Stimulated activated CD8-positive, alpha-beta memory T cell treated with anti-CD3 and anti-CD28 coated beads, Interleukin-4, amount 100 ng/mL, for 1 hour (primary cell): ENCODE results near the gene RIBC2.
"Not testable (repeated sequence)": the region's sequence is repeated elsewhere in the genome, so short reads cannot be mapped to it uniquely, and the experiment has no call there.

ENCODE experiments used
- DNase-seq, 2 donors: peaks; one replicate each; pipeline ENCODE4 v3.0.0-alpha.2; 2020; ENCODE audit warnings: low read depth in 2 of 2, low spot score in 1 of 2

RIBC2 gene, protein sequence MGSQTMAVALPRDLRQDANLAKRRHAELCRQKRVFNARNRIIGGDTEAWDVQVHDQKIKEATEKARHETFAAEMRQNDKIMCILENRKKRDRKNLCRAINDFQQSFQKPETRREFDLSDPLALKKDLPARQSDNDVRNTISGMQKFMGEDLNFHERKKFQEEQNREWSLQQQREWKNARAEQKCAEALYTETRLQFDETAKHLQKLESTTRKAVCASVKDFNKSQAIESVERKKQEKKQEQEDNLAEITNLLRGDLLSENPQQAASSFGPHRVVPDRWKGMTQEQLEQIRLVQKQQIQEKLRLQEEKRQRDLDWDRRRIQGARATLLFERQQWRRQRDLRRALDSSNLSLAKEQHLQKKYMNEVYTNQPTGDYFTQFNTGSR

DNA sequence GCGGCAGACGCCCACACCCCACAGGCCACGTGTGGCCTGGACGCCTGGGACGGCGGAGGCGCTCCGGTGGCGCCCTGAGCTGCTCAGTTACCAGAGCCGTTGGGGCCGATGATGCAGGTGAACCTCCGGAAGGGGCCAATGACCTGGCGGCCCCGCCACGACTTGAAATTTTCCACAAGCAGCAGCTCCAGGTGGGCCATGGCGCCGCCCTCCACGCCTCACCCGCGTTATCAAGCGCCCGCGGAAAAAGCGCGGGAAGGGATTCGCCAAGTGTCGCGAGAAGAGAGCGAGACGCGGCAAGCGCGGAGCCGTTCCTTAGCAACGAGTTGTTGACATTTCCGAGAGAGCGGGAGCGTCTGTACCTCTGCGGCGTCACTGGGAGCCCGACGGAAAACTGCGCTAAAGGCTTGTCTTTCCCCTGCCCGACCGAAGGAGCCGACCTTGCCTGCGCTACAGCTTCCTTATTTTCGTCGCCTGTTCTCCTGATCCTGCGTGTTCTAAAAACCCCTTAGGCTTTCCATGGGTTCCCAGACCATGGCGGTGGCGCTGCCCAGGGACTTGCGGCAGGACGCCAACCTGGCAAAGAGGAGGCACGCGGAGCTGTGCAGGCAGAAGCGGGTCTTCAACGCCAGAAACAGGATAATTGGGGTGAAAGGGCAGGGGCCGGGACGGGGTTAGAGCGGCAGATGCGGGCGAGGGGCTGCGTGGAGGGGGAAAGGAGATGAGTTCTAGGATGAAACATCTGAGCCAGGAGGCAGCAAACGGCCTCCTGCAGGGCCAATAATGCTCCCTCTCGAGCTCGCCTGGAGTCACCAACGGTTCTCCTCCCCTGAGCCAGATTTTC is at the start of gene RIBC2, which contains the start of gene SMC1B:
TSS of gene RIBC2 (plus strand) at position 326 of the 844 bp plus-strand sequence. CDS start at position 520, 194 bp downstream.
TSS of gene SMC1B (minus strand) at position 232 of the 844 bp plus-strand sequence. CDS start at position 200, 32 bp downstream.
- peak; percentile 30 to 68 for DNase-seq

DNA sequence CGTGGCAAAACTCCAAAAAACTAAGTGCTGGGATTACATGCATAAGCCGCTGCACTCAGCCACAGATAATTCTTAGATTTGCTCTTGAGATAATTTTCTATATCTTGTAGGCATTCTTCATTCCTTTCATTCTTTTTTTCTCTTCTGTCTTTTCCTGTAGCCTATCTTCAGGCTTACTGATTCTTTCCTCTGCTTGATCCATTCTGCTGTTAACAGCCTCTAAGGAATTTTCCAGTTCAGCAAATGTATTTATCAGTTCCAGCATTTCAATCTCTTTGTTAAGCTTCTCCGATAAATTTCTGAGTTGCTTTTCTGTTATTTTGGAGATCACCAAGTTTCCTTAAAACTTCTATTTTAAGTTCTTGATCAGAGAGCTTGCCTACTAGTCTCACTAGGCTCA is 46.8 kb upstream of the RIBC2 start:
- no peak for DNase-seq

DNA sequence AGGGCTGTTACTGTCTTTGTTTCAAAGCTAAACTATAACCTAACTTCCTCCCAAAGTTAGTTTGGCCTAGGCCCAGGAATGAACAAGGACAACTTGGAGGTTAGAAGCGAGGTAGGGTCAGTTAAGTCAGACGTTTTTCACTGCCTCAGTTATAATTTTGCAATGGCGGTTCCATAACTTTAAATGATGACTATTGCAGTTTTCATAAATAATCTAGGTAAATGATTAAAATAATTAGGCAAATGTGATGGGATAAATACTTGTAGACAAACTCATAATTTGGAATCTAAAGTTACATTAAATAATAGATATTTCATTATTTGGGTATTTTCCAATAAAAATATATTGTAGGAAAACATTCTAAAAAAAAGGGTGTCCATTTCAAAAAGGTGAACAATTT is 39.9 kb upstream of the RIBC2 start:
- DNase-seq = not testable (repeated sequence)

DNA sequence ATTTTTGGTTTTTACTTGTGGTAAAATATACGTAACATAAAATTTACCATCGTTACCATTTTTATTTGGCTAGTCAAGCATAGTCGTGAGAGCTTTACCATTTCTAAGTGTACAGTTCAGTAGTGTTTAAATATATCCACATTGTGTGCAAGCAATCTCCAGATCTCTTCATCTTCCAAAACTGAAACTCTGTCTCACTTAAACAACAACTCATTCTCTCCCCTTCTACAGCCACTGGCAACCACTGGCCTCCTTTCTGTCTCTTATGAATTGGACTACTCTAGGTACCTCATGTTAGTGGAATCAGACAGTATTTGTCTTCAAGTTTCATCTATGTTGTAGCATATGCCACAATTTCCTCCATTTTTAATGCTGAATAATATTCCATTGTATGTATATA is 37.5 kb upstream of the RIBC2 start:
- DNase-seq = no peak

DNA sequence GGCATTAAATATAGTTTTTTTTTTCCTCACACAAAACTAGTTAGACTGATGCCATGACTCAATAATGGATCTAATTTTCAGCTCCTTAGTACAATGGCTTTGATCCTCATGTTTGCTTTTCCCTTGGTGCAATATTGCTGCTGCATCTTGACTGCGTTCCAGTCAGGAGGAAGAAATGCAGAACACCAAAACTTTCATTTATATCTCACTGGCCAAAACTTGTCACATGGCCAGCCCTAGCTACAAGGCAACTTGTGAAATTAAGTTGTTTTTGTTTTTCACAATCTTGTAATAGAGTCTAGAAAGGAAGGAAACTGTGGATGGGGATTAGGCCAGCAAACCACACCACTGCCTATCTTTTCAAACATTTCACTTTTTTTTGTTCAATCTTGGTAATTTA is 36.8 kb upstream of the RIBC2 start:
- DNase-seq = no peak

DNA sequence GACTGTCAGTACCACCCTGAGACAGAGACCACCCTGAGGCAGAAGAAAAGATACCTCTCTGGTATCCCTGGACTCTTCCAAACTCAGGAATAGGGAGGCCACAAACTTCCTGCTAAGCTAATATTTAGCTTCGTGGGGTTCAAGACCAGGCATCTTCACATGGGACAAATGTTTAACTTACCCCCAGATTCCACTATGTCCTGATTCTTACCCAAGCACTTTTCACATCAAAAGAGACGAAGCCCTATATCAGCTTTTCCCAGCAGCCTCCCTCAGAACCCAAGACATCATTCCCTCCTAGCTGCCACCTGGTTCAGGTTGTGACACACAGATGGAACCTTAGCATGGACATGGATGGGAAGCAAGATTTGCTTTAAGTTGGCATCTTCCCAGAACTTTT is 32.1 kb upstream of the RIBC2 start:
- no peak for DNase-seq

DNA sequence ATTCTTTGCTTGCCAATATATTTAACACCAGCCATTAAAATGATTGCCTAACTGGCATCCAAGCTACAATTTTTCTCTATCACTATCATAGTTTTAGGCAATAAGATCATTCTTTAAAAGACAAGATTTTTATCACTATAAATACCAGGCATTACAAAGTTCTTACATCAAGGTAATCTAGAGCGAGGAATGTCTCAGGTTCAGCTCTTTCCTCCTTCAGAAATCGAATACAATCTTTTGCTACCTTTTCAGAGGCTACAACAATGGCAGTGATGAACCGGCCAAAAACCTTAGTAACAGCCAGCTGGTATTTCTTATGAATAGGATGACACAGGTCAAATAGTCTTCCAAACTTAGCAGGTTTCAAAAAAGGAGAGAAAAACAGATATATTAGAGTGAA is 23.9 kb upstream of the RIBC2 start:
- no peak for DNase-seq

DNA sequence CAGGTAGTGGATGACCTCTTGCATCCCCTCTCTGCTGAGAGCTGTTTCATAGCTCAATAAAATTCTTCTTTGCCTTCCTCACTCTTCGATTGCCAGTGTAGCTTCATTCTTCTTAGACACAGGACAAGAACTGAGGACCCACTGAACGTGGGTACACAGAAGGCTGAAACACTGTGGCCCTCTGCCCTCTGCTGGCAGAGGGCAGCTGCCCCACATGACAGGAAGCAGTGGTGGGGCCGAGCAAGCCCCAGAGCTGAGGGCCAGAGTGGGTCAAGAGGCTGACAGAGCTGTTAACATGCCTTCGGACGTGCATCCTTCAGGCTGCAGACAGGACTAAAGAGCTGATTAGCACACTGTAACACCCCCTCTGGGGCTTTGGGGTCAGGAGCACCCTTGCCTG is 15.7 kb upstream of the RIBC2 start:
- no peak for DNase-seq

DNA sequence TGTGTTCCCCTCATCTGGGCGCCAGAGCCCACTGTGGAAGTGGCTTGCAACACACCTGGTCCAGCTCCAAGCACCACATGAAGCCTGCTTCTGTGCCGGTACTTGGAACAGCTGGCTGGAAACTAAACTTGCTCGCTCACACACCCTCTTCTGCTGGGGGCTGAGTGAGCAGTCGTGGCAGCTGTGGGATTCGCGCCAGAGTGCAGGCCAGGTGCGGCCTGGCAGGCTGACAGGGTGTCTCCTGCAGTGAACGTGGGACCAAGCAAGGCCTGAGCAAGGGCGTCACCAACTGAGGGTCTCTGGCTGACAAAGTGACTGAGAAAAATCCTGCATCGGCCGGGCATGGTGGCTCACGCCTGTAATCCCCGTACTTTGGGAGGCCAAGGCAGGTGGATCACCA is 15.3 kb upstream of the RIBC2 start:
- no peak for DNase-seq

DNA sequence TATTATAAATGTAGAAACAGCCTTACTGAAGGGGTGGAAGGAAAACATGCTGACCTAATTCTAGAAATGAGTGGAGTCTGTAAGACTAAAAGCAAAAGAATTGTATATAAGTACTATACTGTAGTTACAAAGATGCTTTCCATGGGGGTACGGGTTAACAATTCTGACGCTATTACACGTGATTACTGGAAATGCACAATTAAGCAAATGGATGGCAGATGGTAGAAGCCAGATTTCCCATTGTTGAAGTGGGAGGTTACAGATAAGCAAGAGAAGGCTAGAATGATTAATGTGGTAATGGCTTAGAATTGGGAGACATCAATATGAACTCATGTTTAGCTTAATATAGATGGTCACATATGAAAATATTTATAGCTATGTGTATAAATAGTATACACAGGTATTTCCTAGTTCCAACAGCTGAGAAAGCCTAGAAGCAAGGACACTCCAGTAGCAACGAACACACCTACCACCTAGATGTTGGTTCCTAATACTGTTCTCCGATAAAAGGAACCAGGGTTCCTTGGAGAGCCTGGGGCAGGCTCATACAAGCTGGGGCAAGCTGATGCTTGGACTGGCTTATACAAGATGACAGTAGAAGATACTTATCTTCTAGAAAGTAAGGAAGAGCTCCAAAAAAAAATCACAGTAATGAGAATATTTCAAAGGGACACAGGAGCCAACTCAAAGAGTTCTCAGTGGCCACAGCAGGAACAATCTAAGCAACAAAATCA is 13.6 kb upstream of the RIBC2 start:
- DNase-seq = no peak

DNA sequence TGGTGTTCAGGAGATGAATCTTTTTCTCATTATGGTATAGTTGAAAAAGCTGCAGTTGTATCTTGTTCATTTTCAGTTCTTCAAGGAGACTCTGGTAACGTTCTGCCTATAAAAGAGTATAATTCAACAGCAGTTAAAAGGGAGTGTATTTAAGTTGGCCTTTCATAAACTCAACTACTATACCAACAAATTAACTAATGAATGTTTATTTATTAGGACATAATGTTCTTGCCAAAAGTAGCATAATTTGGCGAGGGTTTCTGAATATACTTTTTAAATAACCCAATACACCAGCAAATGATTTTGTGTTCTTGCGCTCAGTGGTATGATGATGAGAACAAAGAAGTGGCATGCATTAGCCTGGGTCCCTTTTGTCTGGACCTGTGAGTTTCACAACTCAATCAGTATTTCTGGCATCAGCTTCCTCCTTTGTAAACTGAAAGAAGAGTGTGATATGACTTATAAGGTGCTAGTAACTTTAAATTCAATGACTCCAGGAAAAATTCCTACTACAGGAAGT is 11.0 kb upstream of the RIBC2 start:
- no peak for DNase-seq

DNA sequence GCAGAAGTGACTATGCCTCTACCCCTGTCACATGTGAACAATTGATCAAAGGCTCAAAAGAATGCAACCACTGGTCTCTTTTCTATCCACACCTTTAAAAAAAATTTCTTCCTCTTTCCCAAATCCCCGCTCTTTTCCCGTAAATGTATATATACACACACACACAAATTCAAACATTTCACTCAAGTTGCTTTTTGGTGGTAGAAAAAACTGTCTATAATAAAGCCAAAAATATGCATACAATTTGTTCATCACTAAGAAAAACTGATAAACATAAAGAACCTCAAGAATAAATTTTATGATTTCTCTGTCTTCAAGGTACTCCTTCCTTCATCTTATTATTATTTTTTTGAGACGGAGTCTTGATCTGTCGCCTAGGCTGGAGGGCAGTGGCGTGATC is 5.7 kb upstream of the RIBC2 start:
- DNase-seq = no peak

DNA sequence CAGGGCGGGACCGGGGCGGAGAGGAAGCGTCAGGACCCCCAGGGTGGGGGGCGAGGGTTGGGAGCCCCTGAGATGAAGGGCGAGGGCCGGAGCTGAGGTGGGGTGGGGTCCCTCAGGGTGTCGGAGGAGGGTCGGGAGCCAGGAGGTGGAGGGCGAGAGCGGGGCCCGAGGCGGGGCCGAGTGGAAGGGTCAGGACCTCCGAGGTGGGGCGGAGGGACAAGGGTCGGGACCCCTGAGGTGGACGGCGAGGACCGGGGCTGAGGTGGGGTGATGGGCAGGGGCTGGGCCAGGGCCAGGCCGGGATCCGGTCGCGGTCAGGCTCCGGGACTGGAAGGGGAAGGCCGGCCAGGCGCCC is 503 bp upstream of the RIBC2 start:
- no peak for DNase-seq

DNA sequence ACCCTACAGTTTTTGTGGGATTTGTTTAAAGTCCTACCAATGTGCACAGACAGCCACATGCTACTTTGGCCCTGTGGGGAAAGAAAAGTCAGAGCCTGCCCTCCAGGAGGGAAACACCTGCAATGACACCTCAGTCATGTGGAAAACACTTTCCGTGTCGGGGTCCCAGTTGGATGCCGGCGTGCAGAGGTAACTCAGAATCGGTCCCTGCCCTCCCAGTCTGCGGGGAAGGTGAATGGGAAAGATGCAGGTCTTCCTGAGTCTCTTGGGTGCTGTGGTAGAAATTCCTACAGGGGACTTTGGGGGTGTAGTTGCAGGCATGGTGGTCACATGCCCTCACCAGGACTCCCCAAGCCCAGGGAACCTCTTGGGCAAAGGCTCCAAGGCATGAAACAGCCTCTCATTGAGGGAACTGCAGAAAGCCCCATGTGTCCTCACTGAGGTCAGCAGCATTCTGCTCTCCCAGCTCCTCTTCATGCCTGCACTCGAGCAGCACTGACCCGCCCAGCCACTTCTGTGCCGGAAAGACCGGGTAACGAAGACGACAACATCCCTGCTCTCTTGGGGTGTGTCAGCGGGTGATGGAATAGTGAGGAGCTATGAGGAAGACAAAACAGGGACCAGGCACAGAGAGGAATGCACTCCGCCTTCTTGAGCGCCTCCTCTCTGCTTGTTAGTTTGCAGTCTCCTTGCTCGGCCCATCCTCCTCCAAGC is 4.7 kb downstream of the RIBC2 start:
- no peak for DNase-seq

DNA sequence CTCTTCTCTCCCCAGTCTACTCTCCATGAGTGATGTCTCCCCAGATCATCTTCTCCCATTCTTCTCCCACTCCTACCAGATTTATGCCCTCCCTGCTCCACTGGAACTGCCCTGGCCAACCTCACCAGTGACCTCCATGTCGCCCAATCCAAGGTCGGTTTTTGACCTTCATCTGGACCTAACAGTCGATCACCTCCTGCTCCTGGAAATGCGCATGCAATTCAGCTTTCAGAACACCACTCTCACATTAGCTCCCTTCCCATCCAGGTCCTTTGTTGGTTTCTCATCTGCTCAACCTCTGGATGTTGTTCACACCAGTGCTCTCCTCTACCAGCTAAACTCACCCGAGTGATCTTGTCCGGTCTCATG is 5.3 kb downstream of the RIBC2 start:
- no peak for DNase-seq

DNA sequence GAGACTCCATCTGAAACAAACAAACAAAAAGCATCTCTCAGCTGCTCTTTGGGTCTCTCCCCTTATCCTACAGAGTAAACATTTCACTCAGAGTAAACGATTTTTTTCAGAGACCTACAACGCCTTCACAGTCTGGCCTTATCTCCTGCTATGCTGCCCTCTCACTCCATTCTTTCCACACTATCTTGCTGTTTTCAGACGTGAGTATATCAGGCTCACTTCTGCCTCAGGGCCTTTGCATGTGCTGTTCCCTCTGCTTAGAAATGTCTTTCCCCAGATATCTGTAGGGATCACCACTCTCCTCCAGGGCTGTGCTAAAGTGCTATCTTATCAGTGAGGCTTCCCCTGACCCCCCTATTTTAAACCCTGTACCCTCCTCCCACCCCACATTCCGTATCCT is 6.5 kb downstream of the RIBC2 start:
- no peak for DNase-seq

DNA sequence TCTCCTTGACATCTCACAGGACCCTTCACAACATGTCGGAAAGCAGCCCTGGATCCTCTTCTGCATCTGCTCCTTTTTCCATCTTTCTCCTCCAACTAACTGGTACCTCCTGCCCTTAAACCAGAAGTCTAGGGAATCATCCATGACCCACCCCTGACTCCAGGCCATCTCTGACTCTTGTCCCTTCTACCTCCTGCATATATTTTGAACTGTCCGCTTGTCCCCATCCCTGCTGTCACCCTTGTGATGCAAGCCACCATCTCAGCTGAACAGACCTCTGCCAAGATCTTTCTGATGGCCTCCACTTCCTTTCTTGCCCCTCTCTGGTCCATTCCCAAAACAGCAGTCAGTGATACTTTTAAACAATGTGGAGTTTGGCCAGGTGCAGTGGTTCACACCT is 7.0 kb downstream of the RIBC2 start:
- DNase-seq = no peak

DNA sequence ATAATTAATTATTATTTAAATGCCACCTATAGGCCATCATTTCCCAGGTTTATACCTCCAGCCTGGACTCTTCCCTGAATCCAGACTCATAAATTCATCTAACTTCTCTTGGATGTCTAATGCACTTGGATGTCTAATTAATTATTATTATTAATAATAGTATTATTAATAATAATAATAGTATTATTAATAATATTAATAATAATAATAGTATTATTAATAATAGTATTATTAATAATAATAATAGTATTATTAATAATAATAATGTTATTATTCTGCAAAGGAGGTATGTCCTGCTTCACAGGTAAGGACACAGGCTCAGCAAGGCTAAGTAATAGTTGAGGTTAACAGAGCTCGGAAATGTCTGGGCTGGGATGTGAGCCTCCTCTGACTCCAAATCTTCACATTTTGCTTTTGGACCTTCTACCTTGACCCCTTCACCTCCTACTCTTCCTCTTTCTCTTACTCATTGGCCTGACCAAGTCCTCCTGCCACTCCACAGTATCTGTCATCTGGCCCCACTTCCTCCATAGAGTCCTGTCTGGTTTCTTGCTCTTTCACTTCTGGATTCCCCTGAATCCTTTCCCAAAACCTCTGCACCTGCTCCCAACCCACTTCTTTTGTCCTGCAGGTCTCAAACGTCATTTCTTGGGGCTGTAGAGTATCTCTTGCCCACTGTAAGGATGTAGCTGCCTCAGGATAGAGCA is 8.0 kb downstream of the RIBC2 start:
- no peak for DNase-seq

DNA sequence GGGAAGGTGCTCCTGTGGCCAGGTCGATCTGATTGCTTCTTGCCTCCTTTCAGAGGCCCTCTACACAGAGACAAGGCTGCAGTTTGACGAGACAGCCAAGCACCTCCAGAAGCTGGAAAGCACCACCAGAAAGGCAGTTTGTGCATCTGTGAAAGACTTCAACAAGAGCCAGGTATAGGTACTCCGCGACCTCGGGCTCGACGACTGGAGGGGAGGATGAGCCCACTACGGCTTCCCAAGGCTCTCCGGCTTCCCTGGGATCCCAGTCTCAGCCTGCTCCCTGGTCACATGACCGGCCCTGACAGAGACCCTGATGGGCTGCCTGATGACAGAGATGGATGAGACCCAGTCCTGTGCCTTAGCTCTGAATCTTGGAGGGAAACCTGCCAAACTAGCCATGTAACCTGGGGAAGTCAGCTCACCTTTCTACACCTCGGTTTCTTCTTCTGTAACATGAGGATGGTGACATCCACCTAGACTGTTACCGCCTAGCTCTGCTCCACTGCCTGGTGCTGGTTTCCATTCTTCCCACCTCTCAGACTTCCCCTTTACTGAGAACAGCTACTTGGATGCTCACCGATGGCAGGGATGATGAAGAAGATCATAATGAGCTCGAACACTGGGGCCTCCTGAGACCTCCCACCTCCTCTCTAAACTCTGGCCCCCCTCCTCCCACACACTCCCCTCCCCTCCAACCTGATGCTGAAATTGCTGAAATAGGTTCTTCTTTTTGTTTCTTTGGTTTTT is 8.9 kb downstream of the RIBC2 start:
- no peak for DNase-seq

DNA sequence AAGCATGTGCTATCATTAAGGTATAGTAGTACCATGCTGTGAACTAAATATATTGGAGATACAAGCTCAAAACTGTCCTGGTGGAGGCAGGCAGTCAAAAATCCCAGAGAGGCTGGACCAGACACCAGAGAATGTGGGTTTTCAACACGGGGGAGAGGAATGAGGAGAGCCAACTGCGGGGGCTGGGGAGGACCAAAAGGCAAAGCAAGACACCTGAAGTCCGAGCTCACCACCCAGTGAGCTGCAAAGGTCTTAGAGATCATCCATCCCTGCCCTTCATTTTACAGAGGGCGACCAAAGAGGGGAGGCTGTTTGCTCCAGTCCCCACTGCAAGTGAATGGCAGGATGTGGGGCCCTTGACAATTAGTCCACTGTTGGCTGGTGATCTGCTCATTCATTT is 10.0 kb downstream of the RIBC2 start:
- no peak for DNase-seq
